HCT116 (cell line): ENCODE results near the gene HAUS8. TPM values are rescaled to one million over a fixed set of nuclear protein-coding genes. Genes with fewer than 3 reads are reported as not detected.

Experiments used
- ATAC-seq: fragments of 200-7000 bp; cut with Tn5 transposase; 2 replicates; pipeline ENCODE4 v1.9.1; 2020; ENCODE audit warnings: mild to moderate bottlenecking, moderate library complexity
- BruUV-seq: library from RNA; stranded (reverse); fragments of 400-500 nt; replicated peaks from 2 replicates; lab custom pipeline; 2021; lab: Mats Ljungman, UMichigan
- CTCF ChIA-PET: fragments of 300-600 bp; sonication (Branson Sonifier 250); formaldehyde crosslinking; loops from one replicate; lab custom pipeline; 2021; ENCODE audit warnings: antibody characterized with exemption; lab: Charles Lee
- POLR2A ChIA-PET: fragments of 300-600, 350-600 bp; sonication (Branson Sonifier 250); formaldehyde crosslinking; loops from one replicate; lab custom pipeline; 2021; ENCODE audit warnings: antibody characterized with exemption; lab: Charles Lee
- RAD21 ChIA-PET, 2 experiments: fragments of 300-600 bp; sonication (Branson Sonifier 250); formaldehyde crosslinking; loops; one replicate each; lab custom pipeline; 2023; ENCODE audit warnings: low total read pairs in 2 of 2; ENCODE audit not compliant: uncharacterized antibody in 2 of 2, unreplicated experiment in 2 of 2, low non-redundant PET in 1 of 2; lab: Charles Lee
- DNase-seq: peaks from one replicate; pipeline ENCODE4 v3.0.0-alpha.2; 2010; ENCODE audit warnings: low read depth, low spot score
- H2AFZ ChIP-seq: fragments of 200-600 bp; shearing (Covaris generic), sonication (generic); 2 replicates; pipeline ENCODE4 v1.6.1; 2017; ENCODE audit warnings: low read depth, mixed run types, mixed read lengths, antibody characterized with exemption, low read length; ENCODE audit not compliant: poor library complexity, severe bottlenecking
- H3K27ac ChIP-seq: 2 replicates; pipeline ENCODE4 v1.5.1; 2012; ENCODE audit warnings: low read depth, low read length
- H3K27me3 ChIP-seq: fragments of 200-600 bp; sonication (generic); 2 replicates; pipeline ENCODE4 v1.6.1; 2016; ENCODE audit warnings: mixed run types, low read length, mixed read lengths; ENCODE audit not compliant: insufficient read depth
- H3K36me3 ChIP-seq, 2 experiments: fragments of 200-500 bp in 1 of 2; fragments of 200-600 bp in 1 of 2; sonication (Bioruptor generic) in 1 of 2; sonication (generic) in 1 of 2; 2 replicates each; pipeline versions ENCODE4 v1.5.1 to v1.6.1; 2014 to 2016; ENCODE audit warnings: low read length in 2 of 2, inconsistent platforms in 1 of 2, mixed read lengths in 1 of 2, mixed run types in 1 of 2; ENCODE audit not compliant: insufficient read depth in 2 of 2, control insufficient read depth in 1 of 2
- H3K4me1 ChIP-seq, 2 experiments: fragments of 200-600 bp in 1 of 2; sonication (generic) in 1 of 2; 2 replicates each; pipeline versions ENCODE4 v1.5.1 to v1.6.1; 2012 to 2017; ENCODE audit warnings: low read length in 2 of 2, inconsistent platforms in 1 of 2, mild to moderate bottlenecking in 1 of 2, mixed read lengths in 1 of 2, mixed run types in 1 of 2, moderate library complexity in 1 of 2; ENCODE audit not compliant: insufficient read depth in 2 of 2, control insufficient read depth in 1 of 2
- H3K4me2 ChIP-seq: fragments of 200-600 bp; sonication (generic); 2 replicates; pipeline ENCODE4 v1.6.1; 2017; ENCODE audit warnings: mixed run types, low read length, mixed read lengths
- H3K4me3 ChIP-seq, 2 experiments: fragments of 200-600 bp in 1 of 2; sonication (generic) in 1 of 2; replicated peaks in 1 of 2; 2 replicates each; pipeline ENCODE4 v1.5.1; 2011 to 2016; ENCODE audit warnings: low read length in 2 of 2, control low read depth in 1 of 2, low read depth in 1 of 2, mild to moderate bottlenecking in 1 of 2, mixed read lengths in 1 of 2, mixed run types in 1 of 2
- H3K79me2 ChIP-seq: fragments of 200-600 bp; sonication (generic); 2 replicates; pipeline ENCODE4 v1.6.1; 2017; ENCODE audit warnings: mild to moderate bottlenecking, mixed run types, low read length, moderate library complexity, mixed read lengths; ENCODE audit not compliant: insufficient read depth
- H3K9ac ChIP-seq: fragments of 200-600 bp; sonication (generic); 2 replicates; pipeline ENCODE4 v1.6.1; 2016; ENCODE audit warnings: low read length, mixed read lengths
- H3K9me2 ChIP-seq: fragments of 200-600 bp; sonication (generic), shearing (Covaris generic); 2 replicates; pipeline ENCODE4 v1.6.1; 2017; ENCODE audit warnings: mixed run types, mild to moderate bottlenecking, moderate library complexity; ENCODE audit not compliant: insufficient read depth
- H3K9me3 ChIP-seq, 2 experiments: fragments of 200-500 bp in 1 of 2; fragments of 200-600 bp in 1 of 2; sonication (Bioruptor generic) in 1 of 2; sonication (generic) in 1 of 2; 2 replicates each; pipeline ENCODE4 v1.6.1; 2014 to 2017; ENCODE audit warnings: low read length in 2 of 2, mixed read lengths in 2 of 2, inconsistent platforms in 1 of 2, low read depth in 1 of 2, mild to moderate bottlenecking in 1 of 2, mixed run types in 1 of 2, moderate library complexity in 1 of 2; ENCODE audit not compliant: control insufficient read depth in 1 of 2, insufficient read depth in 1 of 2
- H4K20me1 ChIP-seq: fragments of 200-600 bp; sonication (generic), shearing (Covaris generic); 2 replicates; pipeline ENCODE4 v1.6.1; 2017; ENCODE audit warnings: mixed run types, mild to moderate bottlenecking, moderate library complexity; ENCODE audit not compliant: insufficient read depth
- CBX3 ChIP-seq: IDR thresholded peaks from 2 replicates; pipeline ENCODE4 v1.6.1; 2012; ENCODE audit warnings: low read depth
- EGR1 ChIP-seq: IDR thresholded peaks from 2 replicates; pipeline ENCODE4 v1.6.1; 2012; ENCODE audit warnings: low read depth
- ELF1 ChIP-seq: IDR thresholded peaks from 2 replicates; pipeline ENCODE4 v1.6.1; 2012; ENCODE audit warnings: low read depth, borderline replicate concordance
- EZH2 ChIP-seq: fragments of 200-600 bp; sonication (generic); IDR thresholded peaks from 2 replicates; pipeline ENCODE4 v1.6.1; 2017; ENCODE audit warnings: antibody characterized with exemption, mixed run types
- EZH2phosphoT487 ChIP-seq: fragments of 200-600 bp; IDR thresholded peaks from 2 replicates; pipeline ENCODE4 v1.6.1; 2018; ENCODE audit warnings: antibody characterized with exemption, borderline replicate concordance
- POLR2A ChIP-seq: IDR thresholded peaks from 2 replicates; pipeline ENCODE4 v1.7.0; 2011; ENCODE audit warnings: borderline replicate concordance; ENCODE audit not compliant: insufficient read depth, insufficient read length; ENCODE audit errors: extremely low read depth
- REST ChIP-seq: IDR thresholded peaks from 2 replicates; pipeline ENCODE4 v1.6.1; 2012; ENCODE audit warnings: low read depth
- SP1 ChIP-seq: IDR thresholded peaks from 2 replicates; pipeline ENCODE4 v1.6.1; 2012; ENCODE audit warnings: low read depth
- TCF7L2 ChIP-seq: IDR thresholded peaks from 2 replicates; pipeline ENCODE4 v1.7.0; 2011; ENCODE audit warnings: borderline replicate concordance, inconsistent platforms; ENCODE audit not compliant: insufficient read depth, insufficient read length; ENCODE audit errors: extremely low read depth
- ZFX ChIP-seq: fragments of 450-650 bp; IDR thresholded peaks from 2 replicates; pipeline ENCODE4 v1.6.1; 2017
- intact Hi-C: fragments of 100-400 bp; cut with micrococcal nuclease; formaldehyde crosslinking; loops from 2 replicates; pipeline ENCODE4 v1.10.0; 2022
- total RNA-seq: library from RNA; stranded (reverse); gene quantifications from one replicate; pipeline ENCODE4 v1.2.1, GENCODE V29; 2021; ENCODE audit not compliant: unreplicated experiment

The HAUS8 gene
- total RNA-seq, 1 experiment from 2014 or later: 23.6 TPM

DNA sequence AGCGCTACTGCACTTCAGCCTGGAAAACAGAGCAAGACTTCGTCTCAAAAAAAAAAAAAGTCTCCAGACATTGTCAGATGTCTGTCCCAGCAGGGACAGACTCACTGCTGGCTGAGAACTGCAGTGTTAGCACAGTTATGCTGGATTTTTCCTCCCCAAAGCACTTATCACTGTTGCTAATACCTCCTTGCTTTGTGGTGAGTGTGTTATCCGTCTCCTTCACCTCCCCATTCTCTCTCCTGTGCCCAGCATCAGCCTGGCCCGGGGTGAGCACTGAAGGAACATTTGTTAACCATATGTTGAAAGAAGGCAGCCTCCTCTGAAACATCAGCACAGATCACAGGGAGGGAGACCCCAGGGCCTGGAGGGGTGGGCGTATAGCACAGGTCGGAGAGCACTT, 11.6 kb upstream of the HAUS8 start:
- no peak for ATAC-seq
- Histone ChIP-seq H3K79me2 (peaks cover 93% of the 10 kb centered on the region), H3K4me1 (peaks cover 0 to 5% of the 10 kb centered on the region in 2 experiments; a peak in 1 of 4 replicates), H3K4me2 (no peak overlapping the region), H3K4me3 (no peak overlapping the region), H3K27ac (no peak overlapping the region), H2AFZ (no peak overlapping the region), H4K20me1 (no peaks in the 10 kb centered on the region), H3K36me3 (no peaks in the 10 kb centered on the region; a peak in 1 of 4 replicates), H3K9ac (no peak overlapping the region), H3K27me3 (no peaks in the 10 kb centered on the region), H3K9me3 (no peaks in the 10 kb centered on the region), H3K9me2 (no peaks in the 10 kb centered on the region)
- intact Hi-C loops: no loop called here
- TF ChIP-seq EZH2phosphoT487: no peak
- TF ChIP-seq ELF1: no peak
- TF ChIP-seq TCF7L2: no peak
- no peak for TF ChIP-seq POLR2A
- no peak for TF ChIP-seq EZH2
- no peak for TF ChIP-seq SP1
- no peak for TF ChIP-seq ZFX
- ChIA-PET POLR2A (no interaction called here), CTCF (no interaction called here), RAD21 (no interaction called here)
- no peak for DNase-seq
- no TSS peak for BruUV-seq

DNA sequence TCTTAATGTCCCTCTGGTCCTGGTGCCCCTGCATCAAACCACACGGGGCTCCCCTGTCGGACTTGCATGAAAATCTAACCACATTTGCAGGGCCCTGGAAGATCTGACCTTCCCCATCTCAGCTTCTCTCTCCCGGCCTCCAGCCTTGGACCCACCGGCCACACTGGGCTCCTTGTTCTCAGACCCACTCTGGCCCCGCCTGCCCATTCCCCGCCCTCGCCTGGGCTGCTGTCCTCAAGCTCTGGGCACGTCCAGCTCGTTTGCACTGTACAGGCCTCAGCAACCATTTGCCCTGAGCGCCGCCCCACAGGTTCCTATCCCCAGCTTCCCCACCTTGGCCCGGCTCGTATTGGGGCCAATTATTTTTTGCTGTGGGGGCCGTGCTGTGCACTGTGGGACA, 10.9 kb upstream of the HAUS8 start:
- Histone ChIP-seq H3K27ac (no peak overlapping the region), H3K4me3 (no peak overlapping the region), H3K27me3 (no peaks in the 10 kb centered on the region), H3K9me3 (no peaks in the 10 kb centered on the region), H3K9ac (no peak overlapping the region), H3K36me3 (no peaks in the 10 kb centered on the region), H4K20me1 (no peaks in the 10 kb centered on the region), H3K4me2 (no peak overlapping the region)
- DNase-seq (no peak), ATAC-seq (no peak)
- CTCF ChIA-PET: interaction anchor here (0.6 kb wide), 1 partner anchor 69 kb away, joined by 3 read pairs; no protein-coding TSS in a partner anchor
- TF ChIP-seq CBX3 (no peak), EGR1 (no peak), ELF1 (no peak), REST (no peak)
- TF ChIP-seq, all 23 proteins: peak for 0
- no peak overlapping the region for H2AFZ ChIP-seq
- no TSS peak for BruUV-seq
- POLR2A ChIA-PET: no interaction called here
- H3K4me1 ChIP-seq: peaks cover 0 to 5% of the 10 kb centered on the region in 2 experiments; a peak in 1 of 4 replicates
- H3K9me2 ChIP-seq: no peaks in the 10 kb centered on the region
- RAD21 ChIA-PET: no interaction called here
- H3K79me2 ChIP-seq: peaks cover 93% of the 10 kb centered on the region
- intact Hi-C loops: no loop called here
